Colonic mucosa (tissue), 4 donors: ENCODE results near the gene IL1F10. TPM values are rescaled to one million over a fixed set of nuclear protein-coding genes. Genes with fewer than 3 reads are reported as not detected.

ENCODE experiments used
- DNase-seq: peaks from one replicate; pipeline ENCODE4 v3.0.0-alpha.2; 2020
- H3K27ac ChIP-seq: fragments of 200-600 bp; one replicate; pipeline ENCODE4 v1.8.0; 2021
- H3K27me3 ChIP-seq: fragments of 200-600 bp; one replicate; pipeline ENCODE4 v1.8.0; 2021
- H3K36me3 ChIP-seq: fragments of 200-600 bp; one replicate; pipeline ENCODE4 v1.8.0; 2021
- H3K4me1 ChIP-seq: fragments of 200-600 bp; one replicate; pipeline ENCODE4 v1.8.0; 2021; ENCODE audit warnings: mild to moderate bottlenecking
- H3K4me3 ChIP-seq: fragments of 200-600 bp; one replicate; pipeline ENCODE4 v1.8.0; 2021
- H3K9ac ChIP-seq, 2 donors: one replicate each; pipeline ENCODE4 v1.7.0; 2013; ENCODE audit warnings: control low read depth in 2 of 2, low read depth in 2 of 2, low read length in 2 of 2
- H3K9me3 ChIP-seq: fragments of 200-600 bp; one replicate; pipeline ENCODE4 v1.8.0; 2021
- intact Hi-C: fragments of 100-400 bp; cut with DNase I; formaldehyde crosslinking; loops from one replicate; pipeline ENCODE4 v1.14.1; 2022
- total RNA-seq, 2 donors: library from RNA; stranded (reverse); fragmentation: NEBNext Ultra II Directional in 1 of 2; extraction: Animal tissue kit (Norgen Biotek cat#: 25700) in 1 of 2; gene quantifications; one replicate each; pipeline ENCODE4 v1.2.1, GENCODE V29; 2021
- TF ChIP-seq, protein P1 (sequence below): fragments of 200-600 bp; IDR thresholded peaks from one replicate; pipeline ENCODE4 v1.8.0; 2022; ENCODE audit warnings: antibody characterized with exemption, mild to moderate bottlenecking
- donor health status: healthy.
- donor health status: DM: no; HTN: no; CAD: no.
- donor health status: DM: no; HTN: no; CAD: no.

The IL1F10 gene, protein sequence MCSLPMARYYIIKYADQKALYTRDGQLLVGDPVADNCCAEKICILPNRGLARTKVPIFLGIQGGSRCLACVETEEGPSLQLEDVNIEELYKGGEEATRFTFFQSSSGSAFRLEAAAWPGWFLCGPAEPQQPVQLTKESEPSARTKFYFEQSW
- not detected for total RNA-seq

DNA sequence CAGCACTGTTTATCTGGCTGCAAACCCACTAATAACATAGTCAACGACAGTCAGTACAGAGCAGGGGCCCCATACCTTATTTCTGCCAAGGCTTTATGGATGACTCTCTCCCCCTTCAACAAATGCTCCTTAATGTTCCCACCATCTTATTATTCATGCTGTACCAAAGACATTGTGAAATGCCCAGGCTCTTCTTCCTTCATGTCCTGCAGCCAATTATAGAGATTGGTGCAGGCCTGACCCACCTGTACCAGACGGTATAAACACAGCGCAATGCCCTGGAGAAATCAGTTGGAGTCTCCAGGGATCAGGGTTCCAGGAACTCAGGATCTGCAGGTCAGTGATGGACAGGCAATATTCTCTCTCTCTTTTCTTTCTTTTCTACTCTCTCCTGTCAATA is at the start of gene IL1F10:
TSS of gene IL1F10 (plus strand) at position 290 of the 400 bp plus-strand sequence. CDS start 4,769 bp downstream, outside the sequence.
- no peak for DNase-seq
- H3K27ac ChIP-seq = no peak within 1 kb of the TSS
- no peaks in the 10 kb centered on the region for H3K27me3 ChIP-seq
- intact Hi-C loops = no loop called here
- H3K9me3 ChIP-seq = no peaks in the 10 kb centered on the region
- no peak within 1 kb of the TSS for H3K9ac ChIP-seq
- H3K4me3 ChIP-seq = no peak within 1 kb of the TSS
- no peaks in the 10 kb centered on the region for H3K36me3 ChIP-seq
- TF ChIP-seq, protein P1, sequence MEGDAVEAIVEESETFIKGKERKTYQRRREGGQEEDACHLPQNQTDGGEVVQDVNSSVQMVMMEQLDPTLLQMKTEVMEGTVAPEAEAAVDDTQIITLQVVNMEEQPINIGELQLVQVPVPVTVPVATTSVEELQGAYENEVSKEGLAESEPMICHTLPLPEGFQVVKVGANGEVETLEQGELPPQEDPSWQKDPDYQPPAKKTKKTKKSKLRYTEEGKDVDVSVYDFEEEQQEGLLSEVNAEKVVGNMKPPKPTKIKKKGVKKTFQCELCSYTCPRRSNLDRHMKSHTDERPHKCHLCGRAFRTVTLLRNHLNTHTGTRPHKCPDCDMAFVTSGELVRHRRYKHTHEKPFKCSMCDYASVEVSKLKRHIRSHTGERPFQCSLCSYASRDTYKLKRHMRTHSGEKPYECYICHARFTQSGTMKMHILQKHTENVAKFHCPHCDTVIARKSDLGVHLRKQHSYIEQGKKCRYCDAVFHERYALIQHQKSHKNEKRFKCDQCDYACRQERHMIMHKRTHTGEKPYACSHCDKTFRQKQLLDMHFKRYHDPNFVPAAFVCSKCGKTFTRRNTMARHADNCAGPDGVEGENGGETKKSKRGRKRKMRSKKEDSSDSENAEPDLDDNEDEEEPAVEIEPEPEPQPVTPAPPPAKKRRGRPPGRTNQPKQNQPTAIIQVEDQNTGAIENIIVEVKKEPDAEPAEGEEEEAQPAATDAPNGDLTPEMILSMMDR = no peak
- H3K4me1 ChIP-seq = no peaks in the 10 kb centered on the region

DNA sequence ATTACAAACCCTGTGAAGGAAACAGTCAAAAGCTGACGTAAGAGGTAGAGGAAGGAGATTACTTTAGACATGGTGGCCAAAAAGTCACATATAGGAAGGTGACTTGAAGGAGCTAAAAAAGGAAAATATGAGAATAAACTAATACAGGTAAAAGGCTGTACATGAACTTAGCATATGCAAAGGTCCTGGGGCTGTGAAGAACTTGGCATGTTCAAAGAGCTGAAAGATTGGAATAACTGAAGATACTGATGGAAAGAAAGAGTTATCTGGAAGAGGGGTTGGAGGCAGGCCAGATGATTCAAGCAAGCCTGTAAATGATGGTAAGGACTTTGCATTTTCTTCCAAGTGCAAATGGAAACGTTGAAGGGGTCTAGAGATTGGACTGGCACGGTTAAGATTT is 49.3 kb upstream of the IL1F10 start:
- intact Hi-C loops = no loop called here
- no peaks in the 10 kb centered on the region for H3K4me1 ChIP-seq
- H3K4me3 ChIP-seq = no peak overlapping the region
- no peaks in the 10 kb centered on the region for H3K36me3 ChIP-seq
- no peak for DNase-seq
- no peak overlapping the region for H3K9ac ChIP-seq
- no peaks in the 10 kb centered on the region for H3K27me3 ChIP-seq
- TF ChIP-seq, protein P1 = no peak
- no peak overlapping the region for H3K27ac ChIP-seq
- H3K9me3 ChIP-seq = no peaks in the 10 kb centered on the region

DNA sequence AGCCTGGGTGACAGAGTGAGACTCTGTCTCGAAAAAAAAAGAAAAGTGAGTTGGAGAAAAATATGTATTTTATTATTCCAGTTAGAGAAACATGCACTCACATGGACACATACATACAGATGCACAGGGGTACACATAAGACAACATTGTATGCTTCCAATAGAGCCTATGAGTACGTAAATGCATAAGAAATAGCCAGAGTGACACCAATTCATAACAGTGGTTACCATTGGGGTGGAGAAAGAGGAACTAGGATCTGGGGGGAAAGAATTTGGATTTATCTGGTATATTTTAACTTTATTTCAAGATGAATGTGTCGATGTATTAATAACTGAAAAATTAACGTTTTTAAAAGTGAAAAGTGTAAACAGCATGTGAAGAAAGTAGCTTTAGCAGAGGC is 46.5 kb upstream of the IL1F10 start:
- Histone ChIP-seq H3K27me3 (no peaks in the 10 kb centered on the region), H3K36me3 (no peaks in the 10 kb centered on the region), H3K27ac (no peak overlapping the region), H3K4me3 (no peak overlapping the region), H3K9me3 (no peaks in the 10 kb centered on the region), H3K4me1 (no peaks in the 10 kb centered on the region), H3K9ac (no peak overlapping the region)
- TF ChIP-seq, protein P1 = no peak
- no peak for DNase-seq
- intact Hi-C loops = no loop called here

DNA sequence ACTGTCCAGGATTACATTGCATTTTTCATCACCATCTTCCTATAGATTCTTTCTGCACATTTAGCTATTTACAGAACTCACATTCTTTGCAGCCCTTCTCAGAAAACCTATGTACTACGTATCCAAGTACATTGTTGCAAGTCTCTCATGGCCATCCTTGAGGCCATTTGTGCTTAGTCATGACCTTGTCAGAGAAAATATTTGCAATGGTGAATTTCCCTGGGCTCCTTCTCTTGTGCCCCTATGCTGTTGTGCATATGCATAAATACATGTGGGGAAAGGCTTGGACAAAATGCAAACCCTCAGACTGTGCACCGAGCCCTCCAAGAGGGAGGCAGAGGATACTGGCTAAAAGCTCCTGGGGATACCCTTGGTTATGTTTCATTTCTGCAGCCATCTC is 43.0 kb upstream of the IL1F10 start:
- TF ChIP-seq, protein P1 = no peak
- no peaks in the 10 kb centered on the region for H3K27me3 ChIP-seq
- H3K4me3 ChIP-seq = no peak overlapping the region
- no peaks in the 10 kb centered on the region for H3K36me3 ChIP-seq
- intact Hi-C loops = no loop called here
- H3K4me1 ChIP-seq = no peaks in the 10 kb centered on the region
- H3K27ac ChIP-seq = no peak overlapping the region
- H3K9me3 ChIP-seq = no peaks in the 10 kb centered on the region
- DNase-seq = no peak
- no peak overlapping the region for H3K9ac ChIP-seq

DNA sequence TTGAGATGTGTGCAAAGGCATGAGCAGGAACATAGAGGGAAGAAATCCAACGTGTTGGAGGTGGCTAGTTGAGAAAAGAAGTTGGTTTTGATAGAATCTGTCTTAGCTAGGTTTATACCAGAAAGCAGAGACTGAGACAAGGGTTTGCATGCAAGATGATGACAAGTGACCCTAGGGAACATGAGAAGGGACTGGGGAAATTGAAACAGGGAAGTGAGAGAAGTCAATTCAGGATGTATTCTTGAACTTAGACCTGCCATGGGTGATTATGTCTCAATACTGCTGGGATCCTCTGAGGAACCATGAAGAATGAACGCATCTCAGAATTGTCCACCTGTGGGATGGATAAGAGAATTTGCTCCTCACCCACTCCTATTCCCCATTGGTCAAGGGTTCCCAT is 42.0 kb upstream of the IL1F10 start:
- Histone ChIP-seq H3K36me3 (no peaks in the 10 kb centered on the region), H3K9me3 (no peaks in the 10 kb centered on the region), H3K9ac (no peak overlapping the region), H3K27me3 (no peaks in the 10 kb centered on the region), H3K27ac (no peak overlapping the region), H3K4me3 (no peak overlapping the region), H3K4me1 (no peaks in the 10 kb centered on the region)
- no peak for DNase-seq
- intact Hi-C loops = no loop called here
- TF ChIP-seq, protein P1 = no peak
